HG03045 (cell line): Measurements from ENCODE around the gene PFDN4.

Source experiments
- ATAC-seq: cut with Tn5 transposase; IDR thresholded peaks from one replicate; pipeline ENCODE4 v1.9.1; 2021; ENCODE audit warnings: mild to moderate bottlenecking, moderate library complexity; ENCODE audit not compliant: unreplicated experiment

The PFDN4 gene

GRCh38 chr20:54207743-54208547, at the start of gene PFDN4:
TSS of gene PFDN4 (plus strand) at chr20:54208087. CDS start at chr20:54208101, 14 bp downstream.
- ATAC-seq, result peak; percentile 94

GRCh38 chr20:54158226-54158625, 49.7 kb upstream of the PFDN4 start:
- no peak for ATAC-seq

GRCh38 chr20:54158856-54159418, 49.0 kb upstream of the PFDN4 start:
- no peak for ATAC-seq

- no peak for ATAC-seq
These were observed 47.6 kb upstream of the PFDN4 start for GRCh38 chr20:54160065-54161007.

GRCh38 chr20:54161008-54161820, 46.7 kb upstream of the PFDN4 start:
- no peak for ATAC-seq

GRCh38 chr20:54161821-54162149, 46.1 kb upstream of the PFDN4 start:
- ATAC-seq, result no peak

GRCh38 chr20:54162378-54163009, 45.4 kb upstream of the PFDN4 start:
- no peak for ATAC-seq

DNA sequence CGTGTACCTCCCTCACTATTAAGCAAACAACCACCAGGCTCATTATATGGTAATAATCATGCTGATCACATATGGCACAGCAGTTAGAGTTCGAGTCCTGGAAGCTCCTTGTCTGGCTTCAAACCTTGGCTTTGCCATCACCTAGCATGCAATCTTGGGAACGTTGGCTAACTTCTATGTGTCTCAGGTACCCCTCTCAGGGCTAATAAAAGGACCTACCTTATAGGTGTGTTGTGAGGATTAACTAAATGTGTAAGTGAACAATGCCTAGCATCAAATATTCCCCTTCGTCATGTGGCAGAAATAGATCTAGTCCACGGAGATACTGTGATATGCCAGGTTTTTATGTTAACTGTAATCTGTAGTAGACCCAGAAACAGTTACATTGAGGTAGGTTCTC, 44.5 kb upstream of the PFDN4 start:
- ATAC-seq, result no peak

DNA sequence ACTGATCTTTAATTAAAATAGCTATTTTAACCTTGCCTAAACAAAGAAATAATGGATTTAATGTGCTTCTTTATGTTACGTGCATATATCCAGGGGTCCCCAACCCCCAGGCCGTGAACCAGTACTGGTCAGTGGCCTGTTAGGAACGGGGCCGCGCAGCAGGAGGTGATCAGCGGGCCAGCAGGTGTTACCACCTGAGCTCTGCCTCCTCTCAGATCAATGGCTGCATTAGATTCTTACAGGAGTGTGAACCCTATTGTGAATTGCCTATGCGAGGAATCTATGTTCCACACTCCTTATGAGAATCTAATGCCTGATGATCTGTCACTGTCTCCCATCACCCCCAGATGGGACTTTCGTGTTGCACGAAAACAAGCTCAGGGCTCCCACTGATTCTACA, 42.9 kb upstream of the PFDN4 start:
- no peak for ATAC-seq

GRCh38 chr20:54165803-54166202, 42.1 kb upstream of the PFDN4 start:
- no peak for ATAC-seq

- ATAC-seq, result no peak
These were observed 40.8 kb upstream of the PFDN4 start for GRCh38 chr20:54166987-54167662.

GRCh38 chr20:54167909-54168872, 39.7 kb upstream of the PFDN4 start:
- ATAC-seq, result no peak

DNA sequence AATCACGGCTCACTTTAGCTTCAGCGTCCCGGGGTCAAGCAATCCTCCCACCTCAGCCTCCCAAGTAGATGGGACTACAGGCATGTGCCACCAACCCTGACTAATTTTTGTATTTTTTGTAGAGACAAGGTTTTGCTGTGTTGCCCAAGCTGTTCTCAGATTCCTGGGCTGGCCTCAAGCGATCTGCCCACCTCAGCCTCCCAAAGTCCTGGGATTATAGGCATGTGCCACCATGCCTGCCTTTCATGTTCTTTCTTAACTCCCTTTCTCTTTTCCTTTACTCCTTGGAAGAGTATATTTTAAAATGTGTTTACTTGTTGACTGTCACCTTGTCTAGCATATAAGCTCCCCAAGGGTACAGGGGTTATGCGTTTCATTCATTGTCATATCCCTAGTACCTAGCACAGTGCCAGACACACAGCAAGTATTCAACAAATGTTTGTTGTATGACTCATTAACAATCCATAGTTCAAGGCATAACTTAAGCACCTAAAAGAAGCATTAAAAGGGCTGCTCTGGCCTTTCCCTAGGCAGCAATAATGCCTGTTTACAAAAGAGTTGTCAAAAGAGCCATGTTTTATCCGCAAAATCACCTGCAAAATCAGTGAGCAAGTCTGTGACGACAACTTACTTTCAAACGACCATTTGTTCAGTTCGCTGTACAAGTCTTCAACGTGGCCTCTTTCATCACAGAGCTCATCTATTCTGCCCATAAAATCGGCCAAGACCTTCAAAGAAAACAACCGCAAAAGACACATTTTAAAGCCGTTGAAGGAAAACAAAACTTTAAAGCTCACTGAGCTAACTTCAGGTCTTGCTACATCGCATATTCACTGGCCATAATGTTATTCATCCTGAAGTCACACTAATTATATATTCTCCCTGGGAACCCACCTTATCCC, 38.7 kb upstream of the PFDN4 start:
- ATAC-seq, result no peak

DNA sequence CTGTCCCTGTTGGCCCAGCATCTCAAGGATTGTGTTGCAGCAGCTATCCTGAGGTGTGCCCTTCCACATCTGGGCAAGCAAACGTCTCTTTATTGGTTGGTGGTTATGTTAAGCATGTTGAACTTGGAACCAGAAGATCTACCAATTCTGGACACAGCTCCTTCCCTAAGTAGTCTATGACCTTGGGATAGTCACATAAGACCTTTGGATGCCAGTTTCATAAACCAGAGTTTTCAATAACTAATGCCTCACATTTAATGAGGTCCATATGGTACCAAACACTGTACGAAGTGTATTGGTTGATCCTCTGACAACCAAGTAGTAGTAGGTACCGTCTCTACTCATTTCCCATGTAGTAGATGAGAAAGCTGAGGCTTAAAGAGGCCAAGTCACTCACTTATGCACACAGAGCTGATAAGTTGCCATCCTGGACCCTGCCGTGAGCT, 37.8 kb upstream of the PFDN4 start:
- no peak for ATAC-seq

DNA sequence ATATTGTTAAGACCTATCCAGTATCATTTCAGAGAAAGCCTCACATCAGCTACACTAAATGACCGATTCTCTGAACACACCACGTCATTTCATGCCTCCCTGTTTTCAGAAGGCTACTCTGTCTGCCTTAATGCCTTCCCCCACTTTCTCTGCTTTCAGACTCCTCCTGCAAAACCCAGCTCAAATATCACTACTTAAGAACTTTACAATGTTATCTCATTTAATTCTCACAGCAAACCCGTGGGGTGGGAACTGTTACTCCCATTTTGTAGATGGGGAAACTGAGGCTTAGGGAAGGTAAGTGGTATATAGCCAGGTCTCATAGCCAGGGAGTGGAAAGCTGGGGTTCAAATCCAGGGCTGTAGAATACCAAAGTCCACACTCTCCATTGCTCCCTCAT, 36.9 kb upstream of the PFDN4 start:
- no peak for ATAC-seq

- no peak for ATAC-seq
These were observed 35.4 kb upstream of the PFDN4 start for GRCh38 chr20:54172532-54172855.

GRCh38 chr20:54172856-54173652, 34.8 kb upstream of the PFDN4 start:
- ATAC-seq, result no peak
